Measurements from ENCODE around the gene P3H2.

DNA sequence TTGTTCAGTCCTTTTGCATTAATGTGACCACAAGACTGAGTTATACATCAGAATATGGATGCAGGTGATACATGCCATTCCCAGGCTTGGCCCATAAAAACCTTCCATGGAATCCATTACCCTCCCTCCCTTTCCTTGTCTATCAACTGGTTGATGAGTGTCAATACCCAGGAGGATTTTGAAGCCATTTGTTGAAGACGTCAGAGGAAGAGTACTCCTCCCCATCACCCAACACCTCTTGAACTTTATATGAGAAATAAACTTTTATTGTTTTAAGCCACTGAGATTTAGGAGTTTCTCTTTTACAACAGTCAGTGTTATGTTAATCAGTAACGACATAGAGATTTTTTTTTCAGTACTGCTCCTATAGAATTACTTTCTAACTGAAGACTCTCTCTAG, 55.5 kb downstream of the P3H2 start:
- TF ChIP-seq ZNF140 (tag by site-specific recombination; IDR thresholded peaks at IDR 0.05) (no peak), MEIS1 (CRISPR knock-in tag; IDR thresholded peaks at IDR 0.05; ENCODE audit: borderline replicate concordance) (no peak), ZBTB48 (tag by site-specific recombination; IDR thresholded peaks at IDR 0.05) (no peak), REST (tag by site-specific recombination; IDR thresholded peaks at IDR 0.05) (no peak), ZNF701 (tag by site-specific recombination; IDR thresholded peaks at IDR 0.05) (no peak), ZNF596 (tag by site-specific recombination; IDR thresholded peaks at IDR 0.05) (no peak), ZNF785 (tag by site-specific recombination; IDR thresholded peaks at IDR 0.05) (no peak), ZNF146 (tag by site-specific recombination; IDR thresholded peaks at IDR 0.05) (no peak), ZBTB10 (tag by site-specific recombination; IDR thresholded peaks at IDR 0.05) (no peak), ZNF792 (tag by site-specific recombination; IDR thresholded peaks at IDR 0.05) (no peak), ZNF24 (tag by site-specific recombination; IDR thresholded peaks at IDR 0.05) (no peak), ZNF555 (tag by site-specific recombination; conservative IDR thresholded peaks at IDR 0.05) (no peak)
- TF ChIP-seq, protein P1, sequence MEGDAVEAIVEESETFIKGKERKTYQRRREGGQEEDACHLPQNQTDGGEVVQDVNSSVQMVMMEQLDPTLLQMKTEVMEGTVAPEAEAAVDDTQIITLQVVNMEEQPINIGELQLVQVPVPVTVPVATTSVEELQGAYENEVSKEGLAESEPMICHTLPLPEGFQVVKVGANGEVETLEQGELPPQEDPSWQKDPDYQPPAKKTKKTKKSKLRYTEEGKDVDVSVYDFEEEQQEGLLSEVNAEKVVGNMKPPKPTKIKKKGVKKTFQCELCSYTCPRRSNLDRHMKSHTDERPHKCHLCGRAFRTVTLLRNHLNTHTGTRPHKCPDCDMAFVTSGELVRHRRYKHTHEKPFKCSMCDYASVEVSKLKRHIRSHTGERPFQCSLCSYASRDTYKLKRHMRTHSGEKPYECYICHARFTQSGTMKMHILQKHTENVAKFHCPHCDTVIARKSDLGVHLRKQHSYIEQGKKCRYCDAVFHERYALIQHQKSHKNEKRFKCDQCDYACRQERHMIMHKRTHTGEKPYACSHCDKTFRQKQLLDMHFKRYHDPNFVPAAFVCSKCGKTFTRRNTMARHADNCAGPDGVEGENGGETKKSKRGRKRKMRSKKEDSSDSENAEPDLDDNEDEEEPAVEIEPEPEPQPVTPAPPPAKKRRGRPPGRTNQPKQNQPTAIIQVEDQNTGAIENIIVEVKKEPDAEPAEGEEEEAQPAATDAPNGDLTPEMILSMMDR (tag by site-specific recombination; IDR thresholded peaks at IDR 0.05) = no peak
- TF ChIP-seq, protein P2, sequence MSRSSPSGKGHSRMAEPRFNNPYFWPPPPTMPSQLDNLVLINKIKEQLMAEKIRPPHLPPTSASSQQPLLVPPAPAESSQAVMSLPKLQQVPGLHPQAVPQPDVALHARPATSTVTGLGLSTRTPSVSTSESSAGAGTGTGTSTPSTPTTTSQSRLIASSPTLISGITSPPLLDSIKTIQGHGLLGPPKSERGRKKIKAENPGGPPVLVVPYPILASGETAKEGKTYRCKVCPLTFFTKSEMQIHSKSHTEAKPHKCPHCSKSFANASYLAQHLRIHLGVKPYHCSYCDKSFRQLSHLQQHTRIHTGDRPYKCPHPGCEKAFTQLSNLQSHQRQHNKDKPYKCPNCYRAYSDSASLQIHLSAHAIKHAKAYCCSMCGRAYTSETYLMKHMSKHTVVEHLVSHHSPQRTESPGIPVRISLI (tag by site-specific recombination; IDR thresholded peaks at IDR 0.05) = no peak
